Measurements from ENCODE around the gene NCOA3.

- TF ChIP-seq ZFP30 (CRISPR knock-in tag; IDR thresholded peaks at IDR 0.05) (no peak), TCF4 (CRISPR knock-in tag; IDR thresholded peaks at IDR 0.05; ENCODE audit: borderline replicate concordance) (no peak), ZNF8 (CRISPR knock-in tag; IDR thresholded peaks at IDR 0.05) (no peak), PATZ1 (CRISPR knock-in tag; IDR thresholded peaks at IDR 0.05; ENCODE audit: borderline replicate concordance) (no peak), ZFP3 (CRISPR knock-in tag; IDR thresholded peaks at IDR 0.05) (no peak), ISL1 (CRISPR knock-in tag; IDR thresholded peaks at IDR 0.05) (no peak), PPARA (CRISPR knock-in tag; IDR thresholded peaks at IDR 0.05; ENCODE audit: borderline replicate concordance) (no peak), TOX (CRISPR knock-in tag; IDR thresholded peaks at IDR 0.05; ENCODE audit: borderline replicate concordance) (no peak), ZNF70 (CRISPR knock-in tag; IDR thresholded peaks at IDR 0.05) (no peak), SNAI2 (CRISPR knock-in tag; IDR thresholded peaks at IDR 0.05) (no peak), BACH2 (CRISPR knock-in tag; IDR thresholded peaks at IDR 0.05; ENCODE audit: borderline replicate concordance) (no peak), GLIS3 (CRISPR knock-in tag; IDR thresholded peaks at IDR 0.05) (no peak)
- TF ChIP-seq, protein P1, sequence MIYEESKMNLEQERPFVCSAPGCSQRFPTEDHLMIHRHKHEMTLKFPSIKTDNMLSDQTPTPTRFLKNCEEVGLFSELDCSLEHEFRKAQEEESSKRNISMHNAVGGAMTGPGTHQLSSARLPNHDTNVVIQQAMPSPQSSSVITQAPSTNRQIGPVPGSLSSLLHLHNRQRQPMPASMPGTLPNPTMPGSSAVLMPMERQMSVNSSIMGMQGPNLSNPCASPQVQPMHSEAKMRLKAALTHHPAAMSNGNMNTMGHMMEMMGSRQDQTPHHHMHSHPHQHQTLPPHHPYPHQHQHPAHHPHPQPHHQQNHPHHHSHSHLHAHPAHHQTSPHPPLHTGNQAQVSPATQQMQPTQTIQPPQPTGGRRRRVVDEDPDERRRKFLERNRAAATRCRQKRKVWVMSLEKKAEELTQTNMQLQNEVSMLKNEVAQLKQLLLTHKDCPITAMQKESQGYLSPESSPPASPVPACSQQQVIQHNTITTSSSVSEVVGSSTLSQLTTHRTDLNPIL (CRISPR knock-in tag; IDR thresholded peaks at IDR 0.05; ENCODE audit: low read depth) = no peak
Observed at GRCh38 chr20:47676912-47677634, 175.4 kb downstream of the NCOA3 start.
